ENCODE measurements around the gene TMEM134. TPM values are rescaled to one million over a fixed set of nuclear protein-coding genes. Genes with fewer than 3 reads are reported as not detected.

The TMEM134 gene
- total RNA-seq, 5 donors from 2014 or later (not counting 1 experiment from before 2014, with no cell fraction given), result 59.9 to 113 (median 106) TPM

- peak overlapping the region in 2 of 3 donors; percentile 17 to 80 for H3K4me3 Mint-ChIP-seq
- Histone ChIP-seq H3K27ac (ENCODE audit: low read length) (no peak overlapping the region), H3K36me3 (ENCODE audit: control insufficient read depth in 2 of 2, extremely low read depth in 1 of 2, insufficient read depth in 1 of 2, low read length in 1 of 2) (no peaks in the 10 kb centered on the region), H3K9me3 (no peaks in the 10 kb centered on the region), H3K27me3 (replicated peaks in 1 of 2; ENCODE audit: control insufficient read depth in 2 of 2, extremely low read depth in 1 of 2, insufficient read depth in 2 of 2, low read length in 1 of 2) (peaks cover 0 to 11% of the 10 kb centered on the region in 2 experiments), H3K4me3 (ENCODE audit: control insufficient read depth in 1 of 2, extremely low read depth in 1 of 2, low read length in 1 of 2) (no peak overlapping the region), H3K4me1 (ENCODE audit: control insufficient read depth in 1 of 2, extremely low read depth in 1 of 2, insufficient read depth in 2 of 2, low read length in 2 of 2) (peaks cover 24 to 85% of the 10 kb centered on the region in 2 experiments)
- H3K4me1 Mint-ChIP-seq, result peaks cover 66 to 69% (median 67%) of the 10 kb centered on the region in 3 donors
- H3K27me3 Mint-ChIP-seq, result no peaks in the 10 kb centered on the region
- ChIA-PET CTCF (interaction anchor here in 1 of 2 donors (0.7 kb wide), 1 partner anchor 86 kb away, joined by 3 read pairs; no protein-coding TSS in a partner anchor), POLR2A (no interaction called here)
- peak overlapping the region; percentile 57 to 64 for H3K27ac Mint-ChIP-seq
- no peak for DNase-seq
- H3K9me3 Mint-ChIP-seq, result no peaks in the 10 kb centered on the region
- ATAC-seq (replicated peaks in 1 of 4), result no peak
- WGBS (ENCODE audit: insufficient coverage), result 97% methylated on average over 3 of the region's 7 CpGs
- H3K36me3 Mint-ChIP-seq, result no peaks in the 10 kb centered on the region
Measured at GRCh38 chr11:67448220-67448609, 20.8 kb downstream of the TMEM134 start.

GRCh38 chr11:67445515-67445914 is 23.5 kb downstream of the TMEM134 start:
- Mint-ChIP-seq H3K27ac (peak overlapping the region; percentile 92 to 97), H3K4me3 (peak overlapping the region; percentile 10 to 80 (median 47)), H3K9me3 (no peaks in the 10 kb centered on the region), H3K27me3 (no peaks in the 10 kb centered on the region), H3K4me1 (peaks cover 82 to 90% (median 85%) of the 10 kb centered on the region in 3 donors), H3K36me3 (no peaks in the 10 kb centered on the region)
- Histone ChIP-seq H3K36me3 (ENCODE audit: control insufficient read depth in 2 of 2, extremely low read depth in 1 of 2, insufficient read depth in 1 of 2, low read length in 1 of 2) (no peaks in the 10 kb centered on the region), H3K27me3 (replicated peaks in 1 of 2; ENCODE audit: control insufficient read depth in 2 of 2, extremely low read depth in 1 of 2, insufficient read depth in 2 of 2, low read length in 1 of 2) (peaks cover 0 to 2% of the 10 kb centered on the region in 2 experiments), H3K4me3 (ENCODE audit: control insufficient read depth in 1 of 2, extremely low read depth in 1 of 2, low read length in 1 of 2) (no peak overlapping the region), H3K9me3 (no peaks in the 10 kb centered on the region), H3K27ac (ENCODE audit: low read length) (peak overlapping the region; percentile 90), H3K4me1 (ENCODE audit: control insufficient read depth in 1 of 2, extremely low read depth in 1 of 2, insufficient read depth in 2 of 2, low read length in 2 of 2) (peaks cover 28 to 92% of the 10 kb centered on the region in 2 experiments)
- ChIA-PET POLR2A (interaction anchor here in 1 of 2 donors (0.6 kb wide), 1 partner anchor 14 kb away, joined by 3 read pairs; no protein-coding TSS in a partner anchor), CTCF (no interaction called here)
- ATAC-seq (replicated peaks in 1 of 4) (no peak), DNase-seq (no peak)
- WGBS (ENCODE audit: insufficient coverage), result 100% methylated on average over 1 of the region's 5 CpGs

- Mint-ChIP-seq H3K9me3 (no peaks in the 10 kb centered on the region), H3K27ac (peak overlapping the region; percentile 87 to 92), H3K4me3 (peak overlapping the region; percentile 52 to 99 (median 69)), H3K36me3 (no peaks in the 10 kb centered on the region), H3K4me1 (peaks cover 83 to 88% (median 86%) of the 10 kb centered on the region in 3 donors), H3K27me3 (no peaks in the 10 kb centered on the region)
- no peaks in the 10 kb centered on the region for H3K27me3 ChIP-seq (replicated peaks in 1 of 2; ENCODE audit: control insufficient read depth in 2 of 2, extremely low read depth in 1 of 2, insufficient read depth in 2 of 2, low read length in 1 of 2)
- ChIA-PET CTCF (interaction anchor here in 1 of 2 donors (0.6 kb wide), 1 partner anchor 11 kb away, joined by 3 read pairs; no protein-coding TSS in a partner anchor), POLR2A (interaction anchor here in 1 of 2 donors (0.6 kb wide), 1 partner anchor 41 kb away, joined by 3 read pairs; the partner anchor contains the start of gene PPP1CA)
- no peaks in the 10 kb centered on the region for H3K9me3 ChIP-seq
- DNase-seq (peak in 4 of 35 experiments; percentile 10 to 23 (median 18)), ATAC-seq (replicated peaks in 1 of 4) (no peak)
- no peak overlapping the region for H3K4me3 ChIP-seq (ENCODE audit: control insufficient read depth in 1 of 2, extremely low read depth in 1 of 2, low read length in 1 of 2)
- H3K36me3 ChIP-seq (ENCODE audit: control insufficient read depth in 2 of 2, extremely low read depth in 1 of 2, insufficient read depth in 1 of 2, low read length in 1 of 2), result no peaks in the 10 kb centered on the region
- peaks cover 35 to 96% of the 10 kb centered on the region in 2 experiments for H3K4me1 ChIP-seq (ENCODE audit: control insufficient read depth in 1 of 2, extremely low read depth in 1 of 2, insufficient read depth in 2 of 2, low read length in 2 of 2)
- H3K27ac ChIP-seq (ENCODE audit: low read length), result peak overlapping the region; percentile 35
- WGBS (ENCODE audit: insufficient coverage), result 59% methylated on average over 25 of the region's 45 CpGs
Measured at GRCh38 chr11:67442504-67443404, 26.3 kb downstream of the TMEM134 start.

- Histone ChIP-seq H3K27me3 (replicated peaks in 1 of 2; ENCODE audit: control insufficient read depth in 2 of 2, extremely low read depth in 1 of 2, insufficient read depth in 2 of 2, low read length in 1 of 2) (no peaks in the 10 kb centered on the region), H3K36me3 (ENCODE audit: control insufficient read depth in 2 of 2, extremely low read depth in 1 of 2, insufficient read depth in 1 of 2, low read length in 1 of 2) (no peaks in the 10 kb centered on the region), H3K4me3 (ENCODE audit: control insufficient read depth in 1 of 2, extremely low read depth in 1 of 2, low read length in 1 of 2) (no peak overlapping the region), H3K4me1 (ENCODE audit: control insufficient read depth in 1 of 2, extremely low read depth in 1 of 2, insufficient read depth in 2 of 2, low read length in 2 of 2) (peaks cover 32 to 88% of the 10 kb centered on the region in 2 experiments), H3K27ac (ENCODE audit: low read length) (peak overlapping the region; percentile 35), H3K9me3 (no peaks in the 10 kb centered on the region)
- peaks cover 75 to 81% (median 80%) of the 10 kb centered on the region in 3 donors for H3K4me1 Mint-ChIP-seq
- H3K9me3 Mint-ChIP-seq, result no peaks in the 10 kb centered on the region
- ChIA-PET CTCF (no interaction called here), POLR2A (no interaction called here)
- H3K4me3 Mint-ChIP-seq, result peak overlapping the region; percentile 19 to 99 (median 52)
- 85% methylated on average over 26 of the region's 28 CpGs for WGBS (ENCODE audit: insufficient coverage)
- H3K27me3 Mint-ChIP-seq, result no peaks in the 10 kb centered on the region
- peak overlapping the region; percentile 89 to 92 for H3K27ac Mint-ChIP-seq
- DNase-seq (peak in 5 of 35 experiments; percentile 27 to 64 (median 40)), ATAC-seq (replicated peaks in 1 of 4) (peak in 1 of 4 experiments; percentile 12)
- no peaks in the 10 kb centered on the region for H3K36me3 Mint-ChIP-seq
Measured at GRCh38 chr11:67441731-67442351, 27.2 kb downstream of the TMEM134 start.

GRCh38 chr11:67441098-67441563 is 27.9 kb downstream of the TMEM134 start:
- POLR2A ChIA-PET, result interaction anchor here in 1 of 2 donors (0.6 kb wide), 1 partner anchor 27 kb away, joined by 3 read pairs; no protein-coding TSS in a partner anchor

More at GRCh38 chr11:67441098-67441563, 27.9 kb downstream of the TMEM134 start:
- Mint-ChIP-seq H3K27me3 (no peaks in the 10 kb centered on the region), H3K9me3 (no peaks in the 10 kb centered on the region), H3K4me3 (peak overlapping the region in 1 of 3 donors; percentile 99), H3K4me1 (peaks cover 68 to 79% (median 77%) of the 10 kb centered on the region in 3 donors), H3K27ac (peak overlapping the region; percentile 80 to 95), H3K36me3 (no peaks in the 10 kb centered on the region)
- peak overlapping the region; percentile 50 for H3K27ac ChIP-seq (ENCODE audit: low read length)
- no peaks in the 10 kb centered on the region for H3K9me3 ChIP-seq
- H3K4me1 ChIP-seq (ENCODE audit: control insufficient read depth in 1 of 2, extremely low read depth in 1 of 2, insufficient read depth in 2 of 2, low read length in 2 of 2), result peaks cover 33 to 86% of the 10 kb centered on the region in 2 experiments
- no peak overlapping the region for H3K4me3 ChIP-seq (ENCODE audit: control insufficient read depth in 1 of 2, extremely low read depth in 1 of 2, low read length in 1 of 2)
- peaks cover 0 to 5% of the 10 kb centered on the region in 2 donors for H3K36me3 ChIP-seq (ENCODE audit: control insufficient read depth in 2 of 2, extremely low read depth in 1 of 2, insufficient read depth in 1 of 2, low read length in 1 of 2)
- WGBS (ENCODE audit: insufficient coverage), result 85% methylated on average over 21 of the region's 21 CpGs
- no peak for ATAC-seq (replicated peaks in 1 of 4)
- peak in 4 of 35 experiments; percentile 8 to 48 (median 24) for DNase-seq
- CTCF ChIA-PET, result no interaction called here
- no peaks in the 10 kb centered on the region for H3K27me3 ChIP-seq (replicated peaks in 1 of 2; ENCODE audit: control insufficient read depth in 2 of 2, extremely low read depth in 1 of 2, insufficient read depth in 2 of 2, low read length in 1 of 2)

Measured in T-cell (primary cell).